CD4-positive, alpha-beta T cell treated with Interferon gamma for 1 hour (primary cell): ENCODE measurements around the gene CCDC86.
"Not testable (repeated sequence)": the region's sequence is repeated elsewhere in the genome, so short reads cannot be mapped to it uniquely, and the experiment has no call there.

Experiments
- DNase-seq: peaks from one replicate; pipeline ENCODE4 v3.0.0-alpha.2; 2020

Gene CCDC86

GRCh38 chr11:60841797-60842667 is at the start of gene CCDC86:
TSS of gene CCDC86 (plus strand) at chr11:60842113. CDS start at chr11:60842125, 12 bp downstream.
- peak; percentile 97 for DNase-seq

GRCh38 chr11:60792521-60792920 is 49.4 kb upstream of the CCDC86 start:
- no peak for DNase-seq

- no peak for DNase-seq
Measured at GRCh38 chr11:60795291-60795690, 46.6 kb upstream of the CCDC86 start.

- no peak for DNase-seq
Measured at GRCh38 chr11:60797846-60798630, 43.9 kb upstream of the CCDC86 start.

- no peak for DNase-seq
Measured at GRCh38 chr11:60798631-60799030, 43.3 kb upstream of the CCDC86 start.

GRCh38 chr11:60801194-60801593 is 40.7 kb upstream of the CCDC86 start:
- DNase-seq: no peak

- DNase-seq: no peak
Measured at GRCh38 chr11:60803273-60803936, 38.5 kb upstream of the CCDC86 start.

- DNase-seq: no peak
Measured at GRCh38 chr11:60809249-60809648, 32.7 kb upstream of the CCDC86 start.

GRCh38 chr11:60809691-60810090 is 32.2 kb upstream of the CCDC86 start:
- DNase-seq: no peak

- no peak for DNase-seq
Measured at GRCh38 chr11:60810151-60810550, 31.8 kb upstream of the CCDC86 start.

- DNase-seq: no peak
Measured at GRCh38 chr11:60810569-60810968, 31.3 kb upstream of the CCDC86 start.

- no peak for DNase-seq
Measured at GRCh38 chr11:60813324-60813723, 28.6 kb upstream of the CCDC86 start.

GRCh38 chr11:60814112-60814511 is 27.8 kb upstream of the CCDC86 start:
- no peak for DNase-seq

- no peak for DNase-seq
Measured at GRCh38 chr11:60816590-60817157, 25.2 kb upstream of the CCDC86 start.

GRCh38 chr11:60818057-60818456 is 23.9 kb upstream of the CCDC86 start:
- no peak for DNase-seq

GRCh38 chr11:60821827-60822599 is 19.9 kb upstream of the CCDC86 start:
- no peak for DNase-seq

- not testable (repeated sequence) for DNase-seq
Measured at GRCh38 chr11:60823745-60824306, 18.1 kb upstream of the CCDC86 start.

GRCh38 chr11:60825118-60825517 is 16.8 kb upstream of the CCDC86 start:
- no peak for DNase-seq

GRCh38 chr11:60825790-60826189 is 16.1 kb upstream of the CCDC86 start:
- DNase-seq: no peak

- DNase-seq: no peak
Measured at GRCh38 chr11:60830478-60831142, 11.3 kb upstream of the CCDC86 start.

GRCh38 chr11:60831143-60831500 is 10.8 kb upstream of the CCDC86 start:
- peak; percentile 72 for DNase-seq
